HCT116 (cell line): Measurements from ENCODE around the gene C10orf53. TPM values are rescaled to one million over a fixed set of nuclear protein-coding genes. Genes with fewer than 3 reads are reported as not detected.

Experiments
- ATAC-seq: fragments of 200-7000 bp; cut with Tn5 transposase; 2 replicates; pipeline ENCODE4 v1.9.1; 2020; ENCODE audit warnings: mild to moderate bottlenecking, moderate library complexity
- BruUV-seq: library from RNA; stranded (reverse); fragments of 400-500 nt; replicated peaks from 2 replicates; lab custom pipeline; 2021; lab: Mats Ljungman, UMichigan
- CTCF ChIA-PET: fragments of 300-600 bp; sonication (Branson Sonifier 250); formaldehyde crosslinking; loops from one replicate; lab custom pipeline; 2021; ENCODE audit warnings: antibody characterized with exemption; lab: Charles Lee
- POLR2A ChIA-PET: fragments of 300-600, 350-600 bp; sonication (Branson Sonifier 250); formaldehyde crosslinking; loops from one replicate; lab custom pipeline; 2021; ENCODE audit warnings: antibody characterized with exemption; lab: Charles Lee
- RAD21 ChIA-PET, 2 experiments: fragments of 300-600 bp; sonication (Branson Sonifier 250); formaldehyde crosslinking; loops; one replicate each; lab custom pipeline; 2023; ENCODE audit warnings: low total read pairs in 2 of 2; ENCODE audit not compliant: uncharacterized antibody in 2 of 2, unreplicated experiment in 2 of 2, low non-redundant PET in 1 of 2; lab: Charles Lee
- DNase-seq: peaks from one replicate; pipeline ENCODE4 v3.0.0-alpha.2; 2010; ENCODE audit warnings: low read depth, low spot score
- H2AFZ ChIP-seq: fragments of 200-600 bp; shearing (Covaris generic), sonication (generic); 2 replicates; pipeline ENCODE4 v1.6.1; 2017; ENCODE audit warnings: low read depth, mixed run types, mixed read lengths, antibody characterized with exemption, low read length; ENCODE audit not compliant: poor library complexity, severe bottlenecking
- H3K27ac ChIP-seq: 2 replicates; pipeline ENCODE4 v1.5.1; 2012; ENCODE audit warnings: low read depth, low read length
- H3K27me3 ChIP-seq: fragments of 200-600 bp; sonication (generic); 2 replicates; pipeline ENCODE4 v1.6.1; 2016; ENCODE audit warnings: mixed run types, low read length, mixed read lengths; ENCODE audit not compliant: insufficient read depth
- H3K36me3 ChIP-seq, 2 experiments: fragments of 200-500 bp in 1 of 2; fragments of 200-600 bp in 1 of 2; sonication (Bioruptor generic) in 1 of 2; sonication (generic) in 1 of 2; 2 replicates each; pipeline versions ENCODE4 v1.5.1 to v1.6.1; 2014 to 2016; ENCODE audit warnings: low read length in 2 of 2, inconsistent platforms in 1 of 2, mixed read lengths in 1 of 2, mixed run types in 1 of 2; ENCODE audit not compliant: insufficient read depth in 2 of 2, control insufficient read depth in 1 of 2
- H3K4me1 ChIP-seq, 2 experiments: fragments of 200-600 bp in 1 of 2; sonication (generic) in 1 of 2; 2 replicates each; pipeline versions ENCODE4 v1.5.1 to v1.6.1; 2012 to 2017; ENCODE audit warnings: low read length in 2 of 2, inconsistent platforms in 1 of 2, mild to moderate bottlenecking in 1 of 2, mixed read lengths in 1 of 2, mixed run types in 1 of 2, moderate library complexity in 1 of 2; ENCODE audit not compliant: insufficient read depth in 2 of 2, control insufficient read depth in 1 of 2
- H3K4me2 ChIP-seq: fragments of 200-600 bp; sonication (generic); 2 replicates; pipeline ENCODE4 v1.6.1; 2017; ENCODE audit warnings: mixed run types, low read length, mixed read lengths
- H3K4me3 ChIP-seq, 2 experiments: fragments of 200-600 bp in 1 of 2; sonication (generic) in 1 of 2; replicated peaks in 1 of 2; 2 replicates each; pipeline ENCODE4 v1.5.1; 2011 to 2016; ENCODE audit warnings: low read length in 2 of 2, control low read depth in 1 of 2, low read depth in 1 of 2, mild to moderate bottlenecking in 1 of 2, mixed read lengths in 1 of 2, mixed run types in 1 of 2
- H3K79me2 ChIP-seq: fragments of 200-600 bp; sonication (generic); 2 replicates; pipeline ENCODE4 v1.6.1; 2017; ENCODE audit warnings: mild to moderate bottlenecking, mixed run types, low read length, moderate library complexity, mixed read lengths; ENCODE audit not compliant: insufficient read depth
- H3K9ac ChIP-seq: fragments of 200-600 bp; sonication (generic); 2 replicates; pipeline ENCODE4 v1.6.1; 2016; ENCODE audit warnings: low read length, mixed read lengths
- H3K9me2 ChIP-seq: fragments of 200-600 bp; sonication (generic), shearing (Covaris generic); 2 replicates; pipeline ENCODE4 v1.6.1; 2017; ENCODE audit warnings: mixed run types, mild to moderate bottlenecking, moderate library complexity; ENCODE audit not compliant: insufficient read depth
- H3K9me3 ChIP-seq, 2 experiments: fragments of 200-500 bp in 1 of 2; fragments of 200-600 bp in 1 of 2; sonication (Bioruptor generic) in 1 of 2; sonication (generic) in 1 of 2; 2 replicates each; pipeline ENCODE4 v1.6.1; 2014 to 2017; ENCODE audit warnings: low read length in 2 of 2, mixed read lengths in 2 of 2, inconsistent platforms in 1 of 2, low read depth in 1 of 2, mild to moderate bottlenecking in 1 of 2, mixed run types in 1 of 2, moderate library complexity in 1 of 2; ENCODE audit not compliant: control insufficient read depth in 1 of 2, insufficient read depth in 1 of 2
- H4K20me1 ChIP-seq: fragments of 200-600 bp; sonication (generic), shearing (Covaris generic); 2 replicates; pipeline ENCODE4 v1.6.1; 2017; ENCODE audit warnings: mixed run types, mild to moderate bottlenecking, moderate library complexity; ENCODE audit not compliant: insufficient read depth
- CBX3 ChIP-seq: IDR thresholded peaks from 2 replicates; pipeline ENCODE4 v1.6.1; 2012; ENCODE audit warnings: low read depth
- CEBPB ChIP-seq: IDR thresholded peaks from 2 replicates; pipeline ENCODE4 v1.6.1; 2012; ENCODE audit warnings: low read depth
- EGR1 ChIP-seq: IDR thresholded peaks from 2 replicates; pipeline ENCODE4 v1.6.1; 2012; ENCODE audit warnings: low read depth
- FOSL1 ChIP-seq: IDR thresholded peaks from 2 replicates; pipeline ENCODE4 v1.6.1; 2012; ENCODE audit warnings: low read depth
- POLR2A ChIP-seq: IDR thresholded peaks from 2 replicates; pipeline ENCODE4 v1.7.0; 2011; ENCODE audit warnings: borderline replicate concordance; ENCODE audit not compliant: insufficient read depth, insufficient read length; ENCODE audit errors: extremely low read depth
- RAD21 ChIP-seq: IDR thresholded peaks from 2 replicates; pipeline ENCODE4 v1.6.1; 2012; ENCODE audit warnings: low read depth, mild to moderate bottlenecking
- SIN3A ChIP-seq: IDR thresholded peaks from 2 replicates; pipeline ENCODE4 v1.6.1; 2012; ENCODE audit warnings: low read depth
- SP1 ChIP-seq: IDR thresholded peaks from 2 replicates; pipeline ENCODE4 v1.6.1; 2012; ENCODE audit warnings: low read depth
- TCF7L2 ChIP-seq: IDR thresholded peaks from 2 replicates; pipeline ENCODE4 v1.7.0; 2011; ENCODE audit warnings: borderline replicate concordance, inconsistent platforms; ENCODE audit not compliant: insufficient read depth, insufficient read length; ENCODE audit errors: extremely low read depth
- ZFX ChIP-seq: fragments of 450-650 bp; IDR thresholded peaks from 2 replicates; pipeline ENCODE4 v1.6.1; 2017
- ZNF274 ChIP-seq: fragments of 200-500 bp; sonication (Bioruptor generic); IDR thresholded peaks from 2 replicates; pipeline ENCODE4 v1.6.1; 2014; ENCODE audit warnings: mild to moderate bottlenecking, low read depth, low read length, inconsistent platforms
- intact Hi-C: fragments of 100-400 bp; cut with micrococcal nuclease; formaldehyde crosslinking; loops from 2 replicates; pipeline ENCODE4 v1.10.0; 2022
- total RNA-seq: library from RNA; stranded (reverse); gene quantifications from one replicate; pipeline ENCODE4 v1.2.1, GENCODE V29; 2021; ENCODE audit not compliant: unreplicated experiment
- TF ChIP-seq, protein P1 (sequence below): IDR thresholded peaks from 2 replicates; pipeline ENCODE4 v1.6.1; 2011; ENCODE audit warnings: mild to moderate bottlenecking, low read length, moderate library complexity; ENCODE audit not compliant: insufficient replicate concordance; ENCODE audit errors: extremely low read depth
- TF ChIP-seq, protein P2 (sequence below): IDR thresholded peaks from 2 replicates; pipeline ENCODE4 v1.6.1; 2012; ENCODE audit warnings: low read depth

The C10orf53 gene
- total RNA-seq, 1 experiment from 2014 or later, result not detected

DNA sequence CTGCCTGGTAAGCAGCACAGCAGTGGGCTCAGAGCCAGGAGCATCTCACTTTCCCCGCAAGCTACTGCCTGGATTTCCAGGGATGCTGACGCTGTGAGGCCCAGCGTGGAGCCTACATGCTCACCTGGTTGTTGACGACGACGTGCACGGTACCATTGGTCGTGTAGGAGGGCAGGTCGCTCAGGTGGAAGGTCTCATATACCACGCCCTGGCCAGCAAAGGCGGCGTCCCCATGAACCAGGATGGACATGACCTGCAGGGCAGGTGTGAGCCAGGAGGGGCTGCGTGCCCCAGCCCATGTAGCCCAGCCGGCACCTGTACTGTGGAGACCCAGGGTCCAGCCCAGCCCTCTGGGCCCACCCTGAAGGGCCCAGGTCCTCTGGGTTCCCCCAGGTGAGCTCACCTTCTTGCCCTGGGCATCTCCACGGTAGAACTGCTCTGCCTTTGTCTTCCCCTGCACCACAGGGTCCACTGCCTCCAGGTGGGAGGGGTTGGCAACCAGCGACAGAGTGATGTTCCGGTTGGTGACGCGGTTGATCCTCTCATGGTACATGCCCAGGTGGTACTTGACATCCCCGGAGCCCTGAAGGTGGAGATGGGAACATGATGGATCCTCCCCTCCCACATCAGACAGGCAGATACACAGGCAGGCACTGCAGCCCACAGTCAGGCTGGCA, 67.3 kb downstream of the C10orf53 start:
- ATAC-seq, result no peak
- no peak for DNase-seq
- H3K27me3 ChIP-seq, result no peaks in the 10 kb centered on the region
- H3K9me2 ChIP-seq, result no peaks in the 10 kb centered on the region
- no peak overlapping the region for H3K9ac ChIP-seq
- ChIA-PET POLR2A (no interaction called here), RAD21 (no interaction called here), CTCF (no interaction called here)
- peaks cover 0 to 5% of the 10 kb centered on the region in 2 experiments; a peak in 2 of 4 replicates for H3K36me3 ChIP-seq
- H3K4me3 ChIP-seq, result no peak overlapping the region
- BruUV-seq, result no TSS peak
- H4K20me1 ChIP-seq, result no peaks in the 10 kb centered on the region
- H2AFZ ChIP-seq, result no peak overlapping the region
- H3K4me2 ChIP-seq, result no peak overlapping the region
- TF ChIP-seq, protein P1, sequence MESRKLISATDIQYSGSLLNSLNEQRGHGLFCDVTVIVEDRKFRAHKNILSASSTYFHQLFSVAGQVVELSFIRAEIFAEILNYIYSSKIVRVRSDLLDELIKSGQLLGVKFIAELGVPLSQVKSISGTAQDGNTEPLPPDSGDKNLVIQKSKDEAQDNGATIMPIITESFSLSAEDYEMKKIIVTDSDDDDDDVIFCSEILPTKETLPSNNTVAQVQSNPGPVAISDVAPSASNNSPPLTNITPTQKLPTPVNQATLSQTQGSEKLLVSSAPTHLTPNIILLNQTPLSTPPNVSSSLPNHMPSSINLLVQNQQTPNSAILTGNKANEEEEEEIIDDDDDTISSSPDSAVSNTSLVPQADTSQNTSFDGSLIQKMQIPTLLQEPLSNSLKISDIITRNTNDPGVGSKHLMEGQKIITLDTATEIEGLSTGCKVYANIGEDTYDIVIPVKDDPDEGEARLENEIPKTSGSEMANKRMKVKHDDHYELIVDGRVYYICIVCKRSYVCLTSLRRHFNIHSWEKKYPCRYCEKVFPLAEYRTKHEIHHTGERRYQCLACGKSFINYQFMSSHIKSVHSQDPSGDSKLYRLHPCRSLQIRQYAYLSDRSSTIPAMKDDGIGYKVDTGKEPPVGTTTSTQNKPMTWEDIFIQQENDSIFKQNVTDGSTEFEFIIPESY, result no peak
- TF ChIP-seq CEBPB, result no peak
- no peak for TF ChIP-seq ZFX
- TF ChIP-seq, protein P2, sequence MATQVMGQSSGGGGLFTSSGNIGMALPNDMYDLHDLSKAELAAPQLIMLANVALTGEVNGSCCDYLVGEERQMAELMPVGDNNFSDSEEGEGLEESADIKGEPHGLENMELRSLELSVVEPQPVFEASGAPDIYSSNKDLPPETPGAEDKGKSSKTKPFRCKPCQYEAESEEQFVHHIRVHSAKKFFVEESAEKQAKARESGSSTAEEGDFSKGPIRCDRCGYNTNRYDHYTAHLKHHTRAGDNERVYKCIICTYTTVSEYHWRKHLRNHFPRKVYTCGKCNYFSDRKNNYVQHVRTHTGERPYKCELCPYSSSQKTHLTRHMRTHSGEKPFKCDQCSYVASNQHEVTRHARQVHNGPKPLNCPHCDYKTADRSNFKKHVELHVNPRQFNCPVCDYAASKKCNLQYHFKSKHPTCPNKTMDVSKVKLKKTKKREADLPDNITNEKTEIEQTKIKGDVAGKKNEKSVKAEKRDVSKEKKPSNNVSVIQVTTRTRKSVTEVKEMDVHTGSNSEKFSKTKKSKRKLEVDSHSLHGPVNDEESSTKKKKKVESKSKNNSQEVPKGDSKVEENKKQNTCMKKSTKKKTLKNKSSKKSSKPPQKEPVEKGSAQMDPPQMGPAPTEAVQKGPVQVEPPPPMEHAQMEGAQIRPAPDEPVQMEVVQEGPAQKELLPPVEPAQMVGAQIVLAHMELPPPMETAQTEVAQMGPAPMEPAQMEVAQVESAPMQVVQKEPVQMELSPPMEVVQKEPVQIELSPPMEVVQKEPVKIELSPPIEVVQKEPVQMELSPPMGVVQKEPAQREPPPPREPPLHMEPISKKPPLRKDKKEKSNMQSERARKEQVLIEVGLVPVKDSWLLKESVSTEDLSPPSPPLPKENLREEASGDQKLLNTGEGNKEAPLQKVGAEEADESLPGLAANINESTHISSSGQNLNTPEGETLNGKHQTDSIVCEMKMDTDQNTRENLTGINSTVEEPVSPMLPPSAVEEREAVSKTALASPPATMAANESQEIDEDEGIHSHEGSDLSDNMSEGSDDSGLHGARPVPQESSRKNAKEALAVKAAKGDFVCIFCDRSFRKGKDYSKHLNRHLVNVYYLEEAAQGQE, result no peak
- TF ChIP-seq POLR2A, result no peak
- TF ChIP-seq RAD21, result no peak
- no peak for TF ChIP-seq FOSL1
- TF ChIP-seq EGR1, result no peak
- no peak for TF ChIP-seq TCF7L2
- TF ChIP-seq ZNF274, result no peak
- TF ChIP-seq CBX3, result no peak
- no peak for TF ChIP-seq SP1
- TF ChIP-seq SIN3A, result no peak
- no peaks in the 10 kb centered on the region for H3K79me2 ChIP-seq
- no peaks in the 10 kb centered on the region for H3K9me3 ChIP-seq
- intact Hi-C loops, result no loop called here
- H3K27ac ChIP-seq, result no peak overlapping the region
- no peaks in the 10 kb centered on the region for H3K4me1 ChIP-seq

Other genes starting within 250 kb of the C10orf53 start
- 16.4 TPM for gene ERCC6, start 140.5 kb upstream of the C10orf53 start, total RNA-seq
- not detected for gene SLC18A3, start 69.3 kb upstream of the C10orf53 start, total RNA-seq
- gene CHAT, start 65.6 kb upstream of the C10orf53 start, total RNA-seq, result not detected
- gene OGDHL, start 82.7 kb downstream of the C10orf53 start, total RNA-seq, result 16.3 TPM